HCT116 (cell line): ENCODE measurements around the gene PAX8. TPM values are rescaled to one million over a fixed set of nuclear protein-coding genes. Genes with fewer than 3 reads are reported as not detected.

Source experiments
- ATAC-seq: fragments of 200-7000 bp; cut with Tn5 transposase; 2 replicates; pipeline ENCODE4 v1.9.1; 2020; ENCODE audit warnings: mild to moderate bottlenecking, moderate library complexity
- BruUV-seq: library from RNA; stranded (reverse); fragments of 400-500 nt; replicated peaks from 2 replicates; lab custom pipeline; 2021; lab: Mats Ljungman, UMichigan
- CTCF ChIA-PET: fragments of 300-600 bp; sonication (Branson Sonifier 250); formaldehyde crosslinking; loops from one replicate; lab custom pipeline; 2021; ENCODE audit warnings: antibody characterized with exemption; lab: Charles Lee
- POLR2A ChIA-PET: fragments of 300-600, 350-600 bp; sonication (Branson Sonifier 250); formaldehyde crosslinking; loops from one replicate; lab custom pipeline; 2021; ENCODE audit warnings: antibody characterized with exemption; lab: Charles Lee
- RAD21 ChIA-PET, 2 experiments: fragments of 300-600 bp; sonication (Branson Sonifier 250); formaldehyde crosslinking; loops; one replicate each; lab custom pipeline; 2023; ENCODE audit warnings: low total read pairs in 2 of 2; ENCODE audit not compliant: uncharacterized antibody in 2 of 2, unreplicated experiment in 2 of 2, low non-redundant PET in 1 of 2; lab: Charles Lee
- DNase-seq: peaks from one replicate; pipeline ENCODE4 v3.0.0-alpha.2; 2010; ENCODE audit warnings: low read depth, low spot score
- H2AFZ ChIP-seq: fragments of 200-600 bp; shearing (Covaris generic), sonication (generic); 2 replicates; pipeline ENCODE4 v1.6.1; 2017; ENCODE audit warnings: low read depth, mixed run types, mixed read lengths, antibody characterized with exemption, low read length; ENCODE audit not compliant: poor library complexity, severe bottlenecking
- H3K27ac ChIP-seq: 2 replicates; pipeline ENCODE4 v1.5.1; 2012; ENCODE audit warnings: low read depth, low read length
- H3K27me3 ChIP-seq: fragments of 200-600 bp; sonication (generic); 2 replicates; pipeline ENCODE4 v1.6.1; 2016; ENCODE audit warnings: mixed run types, low read length, mixed read lengths; ENCODE audit not compliant: insufficient read depth
- H3K36me3 ChIP-seq, 2 experiments: fragments of 200-500 bp in 1 of 2; fragments of 200-600 bp in 1 of 2; sonication (Bioruptor generic) in 1 of 2; sonication (generic) in 1 of 2; 2 replicates each; pipeline versions ENCODE4 v1.5.1 to v1.6.1; 2014 to 2016; ENCODE audit warnings: low read length in 2 of 2, inconsistent platforms in 1 of 2, mixed read lengths in 1 of 2, mixed run types in 1 of 2; ENCODE audit not compliant: insufficient read depth in 2 of 2, control insufficient read depth in 1 of 2
- H3K4me1 ChIP-seq, 2 experiments: fragments of 200-600 bp in 1 of 2; sonication (generic) in 1 of 2; 2 replicates each; pipeline versions ENCODE4 v1.5.1 to v1.6.1; 2012 to 2017; ENCODE audit warnings: low read length in 2 of 2, inconsistent platforms in 1 of 2, mild to moderate bottlenecking in 1 of 2, mixed read lengths in 1 of 2, mixed run types in 1 of 2, moderate library complexity in 1 of 2; ENCODE audit not compliant: insufficient read depth in 2 of 2, control insufficient read depth in 1 of 2
- H3K4me2 ChIP-seq: fragments of 200-600 bp; sonication (generic); 2 replicates; pipeline ENCODE4 v1.6.1; 2017; ENCODE audit warnings: mixed run types, low read length, mixed read lengths
- H3K4me3 ChIP-seq, 2 experiments: fragments of 200-600 bp in 1 of 2; sonication (generic) in 1 of 2; replicated peaks in 1 of 2; 2 replicates each; pipeline ENCODE4 v1.5.1; 2011 to 2016; ENCODE audit warnings: low read length in 2 of 2, control low read depth in 1 of 2, low read depth in 1 of 2, mild to moderate bottlenecking in 1 of 2, mixed read lengths in 1 of 2, mixed run types in 1 of 2
- H3K79me2 ChIP-seq: fragments of 200-600 bp; sonication (generic); 2 replicates; pipeline ENCODE4 v1.6.1; 2017; ENCODE audit warnings: mild to moderate bottlenecking, mixed run types, low read length, moderate library complexity, mixed read lengths; ENCODE audit not compliant: insufficient read depth
- H3K9ac ChIP-seq: fragments of 200-600 bp; sonication (generic); 2 replicates; pipeline ENCODE4 v1.6.1; 2016; ENCODE audit warnings: low read length, mixed read lengths
- H3K9me2 ChIP-seq: fragments of 200-600 bp; sonication (generic), shearing (Covaris generic); 2 replicates; pipeline ENCODE4 v1.6.1; 2017; ENCODE audit warnings: mixed run types, mild to moderate bottlenecking, moderate library complexity; ENCODE audit not compliant: insufficient read depth
- H3K9me3 ChIP-seq, 2 experiments: fragments of 200-500 bp in 1 of 2; fragments of 200-600 bp in 1 of 2; sonication (Bioruptor generic) in 1 of 2; sonication (generic) in 1 of 2; 2 replicates each; pipeline ENCODE4 v1.6.1; 2014 to 2017; ENCODE audit warnings: low read length in 2 of 2, mixed read lengths in 2 of 2, inconsistent platforms in 1 of 2, low read depth in 1 of 2, mild to moderate bottlenecking in 1 of 2, mixed run types in 1 of 2, moderate library complexity in 1 of 2; ENCODE audit not compliant: control insufficient read depth in 1 of 2, insufficient read depth in 1 of 2
- H4K20me1 ChIP-seq: fragments of 200-600 bp; sonication (generic), shearing (Covaris generic); 2 replicates; pipeline ENCODE4 v1.6.1; 2017; ENCODE audit warnings: mixed run types, mild to moderate bottlenecking, moderate library complexity; ENCODE audit not compliant: insufficient read depth
- ATF3 ChIP-seq: IDR thresholded peaks from 2 replicates; pipeline ENCODE4 v1.6.1; 2012
- CBX3 ChIP-seq: IDR thresholded peaks from 2 replicates; pipeline ENCODE4 v1.6.1; 2012; ENCODE audit warnings: low read depth
- CEBPB ChIP-seq: IDR thresholded peaks from 2 replicates; pipeline ENCODE4 v1.6.1; 2012; ENCODE audit warnings: low read depth
- CTCF ChIP-seq, 3 experiments: fragments of 200-600 bp in 1 of 3; sonication (generic) in 1 of 3; IDR thresholded peaks in 2 of 3; conservative IDR thresholded peaks in 1 of 3; 2 replicates each; pipeline ENCODE4 v1.5.1; 2012 to 2017; ENCODE audit warnings: low read depth in 2 of 3, low read length in 2 of 3, antibody characterized with exemption in 1 of 3, borderline replicate concordance in 1 of 3, control low read depth in 1 of 3, mild to moderate bottlenecking in 1 of 3, mixed read lengths in 1 of 3, mixed run types in 1 of 3, moderate library complexity in 1 of 3; ENCODE audit not compliant: insufficient read depth in 1 of 3
- EGR1 ChIP-seq: IDR thresholded peaks from 2 replicates; pipeline ENCODE4 v1.6.1; 2012; ENCODE audit warnings: low read depth
- FOSL1 ChIP-seq: IDR thresholded peaks from 2 replicates; pipeline ENCODE4 v1.6.1; 2012; ENCODE audit warnings: low read depth
- POLR2A ChIP-seq: IDR thresholded peaks from 2 replicates; pipeline ENCODE4 v1.7.0; 2011; ENCODE audit warnings: borderline replicate concordance; ENCODE audit not compliant: insufficient read depth, insufficient read length; ENCODE audit errors: extremely low read depth
- SP1 ChIP-seq: IDR thresholded peaks from 2 replicates; pipeline ENCODE4 v1.6.1; 2012; ENCODE audit warnings: low read depth
- YY1 ChIP-seq: IDR thresholded peaks from 2 replicates; pipeline ENCODE4 v1.6.1; 2011; ENCODE audit warnings: low read length, low read depth, moderate library complexity, mild to moderate bottlenecking; ENCODE audit not compliant: insufficient replicate concordance; ENCODE audit errors: extremely low read depth
- intact Hi-C: fragments of 100-400 bp; cut with micrococcal nuclease; formaldehyde crosslinking; loops from 2 replicates; pipeline ENCODE4 v1.10.0; 2022
- total RNA-seq: library from RNA; stranded (reverse); gene quantifications from one replicate; pipeline ENCODE4 v1.2.1, GENCODE V29; 2021; ENCODE audit not compliant: unreplicated experiment
- TF ChIP-seq, protein P1 (sequence below): IDR thresholded peaks from 2 replicates; pipeline ENCODE4 v1.6.1; 2012

PAX8 gene
- total RNA-seq, 1 experiment from 2014 or later = 4.4 TPM

- Histone ChIP-seq H3K4me2 (peak overlapping the region; percentile 70), H3K4me3 (no peak overlapping the region), H3K9me3 (no peaks in the 10 kb centered on the region), H3K9me2 (no peaks in the 10 kb centered on the region), H3K4me1 (peaks cover 66 to 73% of the 10 kb centered on the region in 2 experiments), H3K9ac (peak overlapping the region; percentile 61), H3K27ac (peak overlapping the region; percentile 99), H3K27me3 (no peaks in the 10 kb centered on the region), H4K20me1 (no peaks in the 10 kb centered on the region), H3K36me3 (no peaks in the 10 kb centered on the region), H3K79me2 (no peaks in the 10 kb centered on the region), H2AFZ (no peak overlapping the region)
- POLR2A ChIA-PET = no interaction called here
- BruUV-seq = no TSS peak
- intact Hi-C loops = no loop called here
- peak; percentile 1; the same call in 1 of the 2 replicates for ATAC-seq
- TF ChIP-seq YY1 (no peak), ATF3 (no peak), EGR1 (no peak), CTCF (IDR thresholded peaks at IDR 0.05 in 2 of 3, conservative IDR thresholded peaks at IDR 0.05 in 1 of 3; ENCODE audit: borderline replicate concordance in 1 of 3, insufficient read depth in 1 of 3, low read depth in 2 of 3, low read length in 2 of 3) (no peak), FOSL1 (no peak), CEBPB (no peak), POLR2A (no peak), CBX3 (no peak), SP1 (no peak)
- TF ChIP-seq, protein P1, sequence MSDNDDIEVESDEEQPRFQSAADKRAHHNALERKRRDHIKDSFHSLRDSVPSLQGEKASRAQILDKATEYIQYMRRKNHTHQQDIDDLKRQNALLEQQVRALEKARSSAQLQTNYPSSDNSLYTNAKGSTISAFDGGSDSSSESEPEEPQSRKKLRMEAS = no peak
- DNase-seq = no peak
- CTCF ChIA-PET = interaction anchor here (0.9 to 1.3 kb wide), 2 partner anchors 35 to 80 kb away, joined by 3 to 5 read pairs; no protein-coding TSS in a partner anchor
- RAD21 ChIA-PET = no interaction called here
These were observed 5.8 kb upstream of the PAX8 start for GRCh38 chr2:113284476-113284875.
